ENCODE results near the gene TTC39A.

TTC39A gene

DNA sequence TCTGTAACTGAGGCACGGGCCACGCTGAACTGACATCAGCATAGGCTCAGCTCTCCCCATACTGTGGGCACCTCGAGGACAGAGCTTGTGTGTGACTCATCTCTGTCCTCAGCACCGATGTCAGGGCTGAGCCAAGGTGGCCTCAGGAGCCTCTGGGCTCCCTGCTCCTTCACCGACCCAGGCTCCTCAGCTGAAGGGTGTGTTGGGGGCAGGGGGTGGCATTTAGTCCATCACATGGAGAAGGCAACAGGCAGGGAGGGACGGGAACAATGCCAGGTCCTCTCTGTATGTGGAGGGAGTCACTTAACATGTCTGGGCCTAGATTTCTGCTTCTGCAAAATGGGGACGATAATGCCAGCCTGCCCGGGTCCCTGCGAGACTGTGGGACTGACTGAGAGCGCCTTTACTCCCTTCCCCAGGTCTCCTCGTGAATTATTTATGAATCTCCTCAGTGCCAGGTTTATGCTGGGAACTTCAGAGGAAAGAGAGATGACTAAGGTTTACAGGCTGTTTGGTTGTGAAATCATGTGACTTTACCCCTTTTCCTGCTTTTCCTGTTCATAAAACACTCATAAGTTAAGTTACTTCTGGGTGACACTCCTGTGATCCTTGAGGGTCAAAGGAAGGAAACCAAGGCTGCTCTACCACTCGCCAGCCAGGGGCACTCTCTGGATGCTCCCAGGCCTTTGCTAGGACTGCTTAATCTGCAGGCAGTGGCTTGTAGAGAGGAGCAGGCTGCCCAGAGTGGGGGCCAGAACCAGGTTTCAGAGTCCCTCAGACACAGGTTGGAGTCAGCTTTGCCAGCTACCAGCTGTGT, 16.2 kb downstream of the TTC39A start:
- no peak for DNase-seq

DNA sequence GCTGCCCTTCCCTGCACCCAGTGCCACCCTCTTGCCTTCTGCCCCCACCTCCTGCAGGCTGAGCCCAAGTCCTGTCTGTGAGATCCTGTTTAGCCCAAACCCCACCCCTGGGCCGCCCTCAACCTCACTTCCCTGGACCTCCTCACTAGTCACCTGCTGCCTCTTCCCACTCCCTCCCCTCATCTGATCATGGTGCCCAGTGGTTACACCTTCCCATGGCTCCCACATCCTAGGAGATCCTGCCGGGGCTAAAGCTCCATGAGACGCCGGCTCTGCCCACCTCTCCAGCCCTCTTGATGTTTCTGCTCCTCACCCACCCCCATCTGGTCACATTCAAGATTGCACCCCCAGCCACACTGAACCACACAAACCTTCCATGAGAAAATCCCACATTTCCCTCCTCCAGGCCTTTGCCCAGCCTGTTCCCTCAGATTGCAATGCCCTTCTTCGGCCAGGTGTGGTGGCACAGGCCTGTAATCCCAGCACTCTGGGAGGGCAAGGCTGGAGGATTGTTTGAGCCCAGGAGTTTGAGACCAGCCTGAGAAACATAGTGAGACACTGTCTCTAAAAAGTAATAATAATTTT, 17.0 kb downstream of the TTC39A start:
- DNase-seq, result no peak

DNA sequence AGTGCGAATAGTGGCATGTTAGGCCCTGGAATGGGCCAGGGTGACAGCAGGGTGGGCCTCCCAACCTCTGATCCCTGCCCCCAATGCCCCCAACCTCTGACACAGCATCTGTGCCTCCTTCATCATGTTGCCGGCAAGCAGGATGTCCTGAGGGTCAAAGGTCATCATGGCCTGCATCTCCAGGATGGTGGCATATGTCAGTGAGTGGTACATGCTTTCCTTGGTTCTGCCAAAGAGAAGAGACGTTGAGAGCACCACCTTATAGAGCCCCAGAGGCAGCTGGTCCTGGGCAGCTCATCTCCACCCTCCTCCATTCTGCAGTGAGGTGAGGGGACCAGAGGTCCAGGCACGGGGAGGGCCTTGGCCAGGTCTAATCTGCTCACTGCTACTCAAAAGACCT, 17.6 kb downstream of the TTC39A start:
- no peak for DNase-seq

DNA sequence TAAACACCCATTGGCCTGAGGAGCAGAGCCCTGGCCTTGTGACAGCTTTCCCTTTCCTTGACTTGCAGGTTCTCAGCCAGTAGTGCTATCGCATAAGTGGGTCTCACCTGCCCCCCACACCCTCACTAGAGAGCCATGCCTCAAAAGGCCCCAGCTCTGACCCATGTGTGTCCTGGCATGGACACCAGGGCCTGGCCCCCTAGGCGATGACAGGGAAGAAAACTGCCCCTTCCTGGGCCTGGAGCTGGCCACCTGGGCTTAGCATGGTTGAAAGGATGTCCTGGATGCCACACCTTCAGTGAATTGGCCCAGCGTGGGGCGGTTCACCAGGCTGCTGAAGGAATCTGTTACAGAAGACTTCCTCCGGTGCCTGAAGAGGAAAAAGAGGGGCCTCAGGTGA, 18.5 kb downstream of the TTC39A start:
- no peak for DNase-seq

DNA sequence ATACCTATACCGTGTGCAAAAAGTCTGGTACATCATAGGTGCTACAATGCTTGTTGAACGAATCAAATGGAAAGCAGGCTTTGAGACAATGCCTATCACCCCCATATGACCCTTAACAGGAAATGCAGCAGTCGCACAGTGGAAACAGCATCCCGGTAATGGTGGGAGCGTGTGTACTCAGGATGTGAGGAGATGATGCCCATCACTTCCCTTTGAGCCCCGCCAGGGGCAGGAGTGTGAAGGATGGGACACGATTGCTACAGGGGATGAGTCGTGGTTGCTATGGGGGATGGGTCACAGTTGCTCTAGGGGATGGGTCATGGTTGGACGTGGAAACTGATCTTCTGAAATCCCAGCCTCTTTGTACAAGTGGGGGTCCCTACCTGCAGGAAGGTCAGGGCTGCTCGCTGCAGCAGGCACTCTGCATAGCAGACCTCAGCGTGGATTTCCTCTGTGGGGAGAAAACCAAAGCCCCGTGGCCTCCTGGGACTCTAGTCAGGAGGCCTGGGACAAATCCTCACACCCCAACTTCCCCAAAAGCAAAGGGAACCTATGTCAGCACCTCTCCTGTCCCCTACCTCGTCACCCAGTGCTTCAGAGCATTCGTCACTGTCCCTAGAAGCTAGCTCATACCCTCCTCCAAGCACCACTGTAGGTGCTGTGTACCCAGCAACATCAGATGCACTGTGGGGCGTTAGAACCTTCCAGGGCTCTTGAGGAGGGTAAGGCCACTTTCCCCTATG, 19.3 kb downstream of the TTC39A start:
- DNase-seq, result no peak

DNA sequence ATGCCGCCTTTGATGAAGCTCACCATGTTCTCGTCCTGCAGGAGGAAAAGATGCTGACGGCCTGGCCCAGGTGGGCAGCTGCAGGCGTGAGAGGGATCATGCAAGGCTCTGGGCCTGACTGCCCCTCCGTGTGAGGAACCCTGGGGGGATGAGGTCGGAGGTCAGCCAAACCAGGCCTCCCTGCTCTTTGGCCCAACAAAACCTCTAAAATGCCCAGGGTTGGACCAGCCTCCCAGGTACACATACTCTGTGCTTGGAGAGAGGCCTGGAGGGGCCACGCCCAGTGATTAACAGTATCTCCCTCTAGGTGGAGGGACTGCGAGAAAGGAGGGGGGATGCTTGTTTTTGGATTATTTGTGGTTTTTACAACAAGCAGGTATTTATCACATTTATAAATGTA, 21.1 kb downstream of the TTC39A start:
- DNase-seq, result no peak

DNA sequence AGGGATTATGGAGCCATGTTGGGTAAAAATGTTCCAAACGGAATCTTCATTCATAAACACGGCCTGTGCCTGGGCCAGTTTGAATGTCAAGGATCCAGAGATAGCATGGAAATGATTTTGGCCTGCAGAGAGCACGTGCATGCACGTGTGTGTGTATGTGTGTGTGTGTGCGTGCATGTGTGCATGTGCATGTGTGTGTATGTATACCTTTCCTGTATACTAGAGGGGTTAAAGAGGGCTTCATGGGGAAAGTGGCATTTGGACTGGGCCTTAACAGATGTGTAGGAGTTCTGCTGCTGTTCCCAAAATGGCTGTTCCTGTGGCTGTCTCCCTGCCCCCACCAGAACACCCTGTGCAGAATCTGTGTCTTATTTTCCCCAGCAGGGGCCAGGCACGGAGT, 21.7 kb downstream of the TTC39A start:
- no peak for DNase-seq

DNA sequence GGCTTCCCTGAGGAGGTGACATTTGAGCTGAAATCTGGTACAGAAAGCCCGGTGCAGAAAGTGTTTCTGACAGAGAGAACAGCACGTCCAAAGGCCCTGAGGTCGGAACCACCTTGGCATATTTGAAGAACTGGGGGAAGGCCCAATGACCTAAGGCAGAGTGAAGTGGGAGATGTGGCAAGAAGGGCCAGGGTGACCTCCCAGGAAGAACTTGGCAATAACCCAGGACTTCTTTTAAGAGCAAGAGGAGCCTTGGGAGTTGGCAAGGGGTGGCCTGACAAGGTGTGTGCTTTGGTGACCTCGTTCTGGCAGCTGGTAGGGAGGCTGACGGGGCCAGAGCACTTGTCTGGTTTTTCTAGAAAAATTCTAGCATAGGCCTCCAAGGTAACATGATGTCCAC, 23.4 kb downstream of the TTC39A start:
- DNase-seq, result no peak

DNA sequence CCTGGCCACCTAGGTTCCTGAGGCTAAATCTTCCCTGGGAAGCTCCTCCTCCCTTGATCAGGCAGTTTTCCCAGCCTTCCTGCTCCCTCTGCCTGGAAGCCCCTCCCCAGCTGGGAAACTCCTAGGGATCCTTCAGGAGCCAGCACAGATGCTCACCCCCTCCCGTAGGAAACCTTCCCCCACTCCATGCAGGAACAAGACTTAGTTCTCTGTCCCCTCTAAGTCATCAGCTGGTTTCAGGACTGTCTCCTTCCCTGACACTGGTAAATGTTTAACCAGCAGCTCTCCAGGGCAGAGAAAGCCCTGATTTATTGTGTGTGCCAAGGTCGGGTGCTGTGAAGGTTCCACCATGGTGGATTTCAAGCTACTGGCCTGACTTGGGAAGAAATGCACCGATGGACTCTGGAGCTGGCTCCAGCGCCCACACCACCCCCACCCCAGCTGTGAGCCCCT, 25.0 kb downstream of the TTC39A start:
- no peak for DNase-seq

GRCh38 chr1:51304360-51304759, 26.0 kb downstream of the TTC39A start:
- DNase-seq, result no peak

GRCh38 chr1:51303751-51304251, 26.6 kb downstream of the TTC39A start:
- no peak for DNase-seq

DNA sequence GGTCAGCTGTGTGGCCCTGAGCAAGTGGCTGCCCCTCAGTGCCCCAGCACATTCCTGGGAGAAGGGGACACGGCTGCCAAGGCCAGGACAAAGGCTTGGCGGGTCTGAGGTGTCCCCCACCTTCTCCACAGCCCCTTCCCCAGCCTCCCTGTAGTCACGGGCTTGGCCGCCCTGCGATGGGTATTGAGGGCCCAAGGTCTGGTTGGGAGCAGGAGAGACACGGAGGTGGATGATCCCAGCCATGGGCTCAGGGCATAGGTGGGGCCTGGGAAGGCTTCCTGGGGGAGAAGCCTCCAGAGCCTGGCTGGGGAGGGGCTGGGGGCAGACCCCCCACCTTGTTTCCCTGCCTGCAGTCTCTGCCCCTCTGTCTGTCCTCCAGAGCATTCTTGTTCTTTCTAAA, 27.0 kb downstream of the TTC39A start:
- DNase-seq, result no peak

DNA sequence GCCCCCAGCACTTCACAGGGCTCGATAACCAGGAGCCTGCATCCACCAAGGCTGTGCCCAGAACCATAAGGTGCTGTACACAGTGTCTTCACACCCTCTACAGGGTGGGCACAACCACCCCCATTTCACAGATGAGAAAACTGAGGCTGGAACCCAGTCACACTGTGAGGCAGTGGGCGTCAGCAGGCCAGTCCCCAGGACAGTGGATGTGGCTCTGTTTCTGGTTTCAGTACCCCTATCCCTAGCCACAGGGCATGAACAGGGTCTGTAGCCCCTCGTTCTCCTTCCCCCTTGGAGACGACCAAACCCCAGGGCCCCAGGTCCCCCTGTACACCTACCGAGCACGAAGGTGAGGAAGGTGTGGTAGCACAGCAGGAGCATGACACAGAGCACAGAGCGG, 27.6 kb downstream of the TTC39A start:
- no peak for DNase-seq

DNA sequence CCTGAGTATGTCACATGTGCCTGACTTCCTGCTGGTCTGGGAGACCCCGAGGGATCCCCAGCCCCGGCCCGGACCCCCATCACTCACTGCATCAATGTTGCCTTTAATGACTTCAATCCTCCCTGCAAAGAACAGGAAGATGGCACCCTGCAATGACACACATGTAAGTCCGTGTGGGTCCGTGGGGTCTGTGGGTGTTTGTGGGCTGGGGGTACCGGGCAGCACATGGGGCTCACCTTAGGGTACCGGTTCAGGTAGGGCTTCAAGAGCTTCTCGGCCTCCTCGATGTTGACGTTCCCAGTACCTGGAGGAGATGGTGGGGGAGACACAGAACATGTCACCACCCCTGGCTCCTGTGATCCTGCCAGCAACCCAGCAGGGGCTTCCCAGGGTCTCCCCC, 28.1 kb downstream of the TTC39A start:
- no peak for DNase-seq

GRCh38 chr1:51301844-51302162, 28.6 kb downstream of the TTC39A start:
- no peak for DNase-seq

DNA sequence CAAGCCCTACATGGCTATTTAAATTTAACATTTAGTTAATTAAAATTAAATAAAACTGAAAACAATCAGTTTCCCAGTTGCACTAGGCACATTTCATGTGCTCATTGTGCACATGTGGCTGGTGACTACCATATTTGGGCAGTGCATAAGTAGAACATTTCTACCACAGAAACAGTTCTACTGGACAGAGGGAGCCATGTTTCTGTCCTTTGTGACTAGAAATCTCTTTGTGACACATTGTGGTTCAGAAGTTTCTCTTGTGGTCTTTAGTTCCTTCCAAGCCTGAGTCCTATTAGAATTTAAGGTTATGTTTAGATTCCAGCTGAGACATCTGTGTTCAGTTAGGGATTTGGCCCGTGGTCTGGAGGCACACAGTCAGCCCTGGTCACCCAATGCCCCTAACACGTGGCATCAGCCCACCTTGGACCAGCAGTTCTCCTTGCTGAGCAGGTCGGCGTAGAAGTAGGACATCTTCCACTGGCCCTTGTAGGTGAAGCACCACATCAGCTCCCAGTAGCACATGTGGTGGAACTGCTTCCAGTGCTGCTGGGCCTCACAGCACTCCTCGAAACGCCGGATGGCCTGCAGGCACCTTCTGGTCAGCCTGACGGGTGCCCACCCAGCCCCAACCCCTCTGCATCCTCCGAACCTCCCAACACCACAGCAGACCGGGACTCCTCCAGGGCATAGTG, 29.1 kb downstream of the TTC39A start:
- no peak for DNase-seq

DNA sequence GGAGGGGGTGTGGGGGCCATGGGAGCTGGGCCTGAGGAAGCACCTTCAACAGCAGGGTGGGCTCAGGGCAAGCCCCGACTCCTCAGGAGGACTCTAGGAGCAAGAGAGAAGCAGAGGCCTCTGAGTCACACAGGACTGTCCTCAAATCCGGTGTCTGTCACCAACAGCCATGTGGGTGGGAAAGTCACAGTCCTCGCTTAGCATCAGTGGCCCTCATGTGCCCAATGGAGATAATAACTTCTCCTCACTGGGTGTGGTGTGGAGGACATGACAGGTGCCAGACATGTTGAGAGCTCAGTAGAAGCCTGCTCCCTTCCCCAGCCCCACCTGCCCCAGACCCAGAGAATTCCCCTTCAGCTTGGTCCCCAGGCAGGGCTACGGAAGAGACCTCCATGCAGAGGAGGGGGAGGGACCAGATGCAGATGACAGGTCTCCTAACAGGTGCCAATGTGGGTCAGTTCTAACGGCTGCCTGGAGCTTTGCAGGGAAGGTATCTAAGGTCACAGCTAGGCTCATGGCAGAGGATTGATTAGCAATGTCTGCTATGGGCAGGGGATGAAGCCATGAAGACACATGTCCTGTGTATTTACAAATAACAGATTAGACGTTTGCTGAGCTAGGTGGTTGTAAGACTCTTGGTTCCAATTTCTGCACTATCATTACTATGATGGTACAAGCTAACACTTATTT, 30.2 kb downstream of the TTC39A start:
- no peak for DNase-seq

- no peak for DNase-seq
Measured at GRCh38 chr1:51299185-51299885, 31.0 kb downstream of the TTC39A start.

DNA sequence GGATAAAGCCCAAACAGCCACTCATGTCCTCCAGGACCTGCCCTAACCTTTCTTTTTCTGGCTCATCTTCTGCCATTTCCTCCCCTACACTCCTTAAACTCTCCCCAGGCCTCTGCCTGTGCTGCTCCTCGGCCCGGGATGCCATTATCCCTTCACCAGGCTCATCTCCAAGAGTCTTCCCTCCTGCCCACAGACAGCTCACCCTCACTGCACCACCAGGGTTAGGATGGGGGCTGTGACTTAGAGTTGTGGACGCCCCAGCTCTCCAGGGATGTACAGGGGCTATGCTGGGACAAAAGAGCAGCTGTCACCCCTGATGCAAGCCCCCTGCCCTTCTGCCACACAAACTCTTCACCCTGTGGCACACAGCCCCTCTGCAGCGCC, 32.0 kb downstream of the TTC39A start:
- no peak for DNase-seq

- no peak for DNase-seq
Measured at GRCh38 chr1:51297401-51298321, 32.7 kb downstream of the TTC39A start.

All from GOT3 (cell line).